Measurements from ENCODE around the gene PLCB4.

- TF ChIP-seq POLR2A (IDR thresholded peaks at IDR 0.05; ENCODE audit: low read depth, low read length) (no peak), TAF1 (IDR thresholded peaks at IDR 0.05; ENCODE audit: borderline replicate concordance, low read depth, low read length) (no peak)
Measured at GRCh38 chr20:9180481-9181257, 111.8 kb downstream of the PLCB4 start.
